Sigmoid colon (tissue), 7 donors: ENCODE data around the gene SLC7A5. TPM values are rescaled to one million over a fixed set of nuclear protein-coding genes. Genes with fewer than 3 reads are reported as not detected.
A peak's percentile ranks its signal among the peaks of the same experiment; 100 is the strongest.

Experiments used
- DNase-seq: peaks from one replicate; pipeline ENCODE4 v3.0.0-alpha.2; 2019
- H3K27ac ChIP-seq, 4 donors: fragments of 200-600 bp; sonication (generic); one replicate each; pipeline ENCODE4 v1.5.1; 2016 to 2019; ENCODE audit warnings: mild to moderate bottlenecking in 1 of 4
- H3K27me3 ChIP-seq, 3 donors: fragments of 200-600 bp; sonication (generic); one replicate each; pipeline ENCODE4 v1.5.1; 2019; ENCODE audit warnings: mild to moderate bottlenecking in 1 of 3
- H3K36me3 ChIP-seq, 4 donors: fragments of 200-600 bp; sonication (generic); one replicate each; pipeline ENCODE4 v1.5.1; 2016 to 2019
- H3K4me1 ChIP-seq, 4 donors: fragments of 200-600 bp; sonication (generic); one replicate each; pipeline ENCODE4 v1.5.1; 2017 to 2019
- H3K4me3 ChIP-seq, 4 donors: fragments of 200-600 bp; sonication (generic); one replicate each; pipeline ENCODE4 v1.5.1; 2017 to 2019; ENCODE audit warnings: mild to moderate bottlenecking in 2 of 4, moderate library complexity in 1 of 4
- H3K9me3 ChIP-seq, 4 donors: fragments of 200-600 bp in 3 of 4; sonication (generic) in 3 of 4; one replicate each; pipeline versions ENCODE4 v1.5.1 to v1.6.1; 2013 to 2019
- CTCF ChIP-seq, 4 experiments: fragments of 450-650 bp in 3 of 4; fragments of 200-600 bp in 1 of 4; IDR thresholded peaks; one replicate each; pipeline ENCODE4 v1.5.1; 2016 to 2019; ENCODE audit warnings: antibody characterized with exemption in 4 of 4, mild to moderate bottlenecking in 3 of 4, moderate library complexity in 2 of 4
- EP300 ChIP-seq, 4 donors: sonication (generic); formaldehyde crosslinking; IDR thresholded peaks; one replicate each; pipeline ENCODE4 v1.6.1; 2017; ENCODE audit warnings: antibody characterized with exemption in 4 of 4
- POLR2A ChIP-seq, 2 donors: fragments of 450-650 bp; IDR thresholded peaks; one replicate each; pipeline ENCODE4 v1.6.1; 2016; ENCODE audit warnings: antibody characterized with exemption in 2 of 2, mild to moderate bottlenecking in 2 of 2, moderate library complexity in 2 of 2
- POLR2AphosphoS5 ChIP-seq, 4 donors: sonication (generic); formaldehyde crosslinking; IDR thresholded peaks; one replicate each; pipeline ENCODE4 v1.6.1; 2017; ENCODE audit warnings: antibody characterized with exemption in 4 of 4
- WGBS, 2 donors: extraction: QIAGEN DNeasy Blood & Tissue Kit; methylation state at CpG; one replicate each; pipeline ENCODE4 v1.1.7; 2013; 5-methylcytosine and 5-hydroxymethylcytosine counted together
- intact Hi-C: fragments of 100-400 bp; cut with DNase I; formaldehyde crosslinking; loops from one replicate; pipeline ENCODE4 v1.15.1; 2023
- polyA plus RNA-seq, 3 donors: library from polyadenylated mRNA; stranded (reverse); fragments of 200-250 nt; gene quantifications; one replicate each; pipeline ENCODE4 v1.2.3, GENCODE V29; 2013
- total RNA-seq, 4 donors: library from RNA; depleted of rRNA; stranded (reverse); fragments of >200 nt; gene quantifications; one replicate each; pipeline ENCODE4 v1.1.0, GENCODE V29; 2016
- donor health status: healthy with polysubstance abuse.
- donor health status: Bipolar disorder and iron deficiency.
- donor health status: healthy.

The SLC7A5 gene
- total and polyA plus RNA-seq, 7 donors: 0.60 to 44.5 (median 3.1) TPM

- peaks cover 0 to 12% (median 0%) of the 10 kb centered on the region in 4 donors for H3K4me1 ChIP-seq
- no peaks in the 10 kb centered on the region for H3K9me3 ChIP-seq
- peak overlapping the region in 2 of 4 donors; percentile 37 to 52 for H3K27ac ChIP-seq
- peaks cover 0 to 86% (median 36%) of the 10 kb centered on the region in 4 donors for H3K36me3 ChIP-seq
- intact Hi-C loops: no loop called here
- TF ChIP-seq POLR2AphosphoS5 (IDR thresholded peaks at IDR 0.05) (no peak), EP300 (IDR thresholded peaks at IDR 0.05) (no peak), CTCF (IDR thresholded peaks at IDR 0.05) (no peak), POLR2A (IDR thresholded peaks at IDR 0.05) (no peak)
- DNase-seq: peak; percentile 85
- 64 to 77% methylated on average over 24 of the region's 24 CpGs for WGBS, 2 donors
- H3K4me3 ChIP-seq: no peak overlapping the region
- H3K27me3 ChIP-seq: no peaks in the 10 kb centered on the region
Observed at GRCh38 chr16:87834668-87835473, 34.4 kb downstream of the SLC7A5 start.

- H3K27me3 ChIP-seq: no peaks in the 10 kb centered on the region
- intact Hi-C loops: no loop called here
- 87 to 94% methylated on average over 23 of the region's 23 CpGs for WGBS, 2 donors
- H3K4me3 ChIP-seq: no peak overlapping the region
- peaks cover 0 to 79% (median 33%) of the 10 kb centered on the region in 4 donors for H3K36me3 ChIP-seq
- H3K9me3 ChIP-seq: no peaks in the 10 kb centered on the region
- TF ChIP-seq EP300 (IDR thresholded peaks at IDR 0.05) (no peak), POLR2A (IDR thresholded peaks at IDR 0.05) (no peak), CTCF (IDR thresholded peaks at IDR 0.05) (no peak), POLR2AphosphoS5 (IDR thresholded peaks at IDR 0.05) (no peak)
- peaks cover 0 to 12% (median 0%) of the 10 kb centered on the region in 4 donors for H3K4me1 ChIP-seq
- DNase-seq: no peak
- peak overlapping the region in 2 of 4 donors; percentile 37 to 52 for H3K27ac ChIP-seq
Observed at GRCh38 chr16:87834005-87834667, 35.2 kb downstream of the SLC7A5 start.

DNA sequence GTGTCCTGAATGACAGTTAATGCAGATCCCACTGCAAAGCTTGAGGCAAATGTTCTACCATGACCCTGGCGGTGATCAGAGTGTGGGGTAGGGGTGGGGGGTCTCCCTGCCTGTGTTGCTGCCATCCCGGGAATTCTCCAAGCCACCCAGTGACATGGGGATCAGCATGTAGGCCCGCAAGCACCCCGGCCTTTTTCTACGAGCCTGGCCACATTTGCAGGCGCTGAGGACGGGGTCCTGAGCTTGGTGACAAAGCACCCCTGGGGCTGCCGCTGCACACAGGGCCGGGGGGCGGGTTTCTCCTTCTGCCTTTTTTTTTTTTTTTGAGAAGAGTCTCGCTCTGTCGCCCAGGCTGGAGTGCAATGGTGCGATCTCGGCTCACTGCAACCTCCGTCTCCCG is 35.8 kb downstream of the SLC7A5 start:
- H3K27ac ChIP-seq: no peak overlapping the region
- H3K36me3 ChIP-seq: peaks cover 0 to 73% (median 27%) of the 10 kb centered on the region in 4 donors
- peaks cover 0 to 12% (median 0%) of the 10 kb centered on the region in 4 donors for H3K4me1 ChIP-seq
- WGBS, 2 donors: 94 to 97% methylated on average over 16 of the region's 16 CpGs
- H3K27me3 ChIP-seq: no peaks in the 10 kb centered on the region
- no peak for DNase-seq
- TF ChIP-seq CTCF (IDR thresholded peaks at IDR 0.05): no peak
- TF ChIP-seq EP300 (IDR thresholded peaks at IDR 0.05): no peak
- TF ChIP-seq POLR2AphosphoS5 (IDR thresholded peaks at IDR 0.05): no peak
- no peak for TF ChIP-seq POLR2A (IDR thresholded peaks at IDR 0.05)
- no peak overlapping the region for H3K4me3 ChIP-seq
- no peaks in the 10 kb centered on the region for H3K9me3 ChIP-seq
- intact Hi-C loops: no loop called here

- no peaks in the 10 kb centered on the region for H3K27me3 ChIP-seq
Observed at GRCh38 chr16:87832741-87833502, 36.4 kb downstream of the SLC7A5 start.

More at GRCh38 chr16:87832741-87833502, 36.4 kb downstream of the SLC7A5 start:
- TF ChIP-seq EP300 (IDR thresholded peaks at IDR 0.05) (no peak), POLR2AphosphoS5 (IDR thresholded peaks at IDR 0.05) (no peak)
- no peaks in the 10 kb centered on the region for H3K9me3 ChIP-seq
- WGBS, 2 donors: 86 to 94% methylated on average over 34 of the region's 34 CpGs
- H3K4me1 ChIP-seq: peaks cover 0 to 12% (median 0%) of the 10 kb centered on the region in 4 donors
- DNase-seq: no peak
- H3K36me3 ChIP-seq: peaks cover 0 to 67% (median 24%) of the 10 kb centered on the region in 4 donors
- intact Hi-C loops: no loop called here
- no peak overlapping the region for H3K27ac ChIP-seq
- H3K4me3 ChIP-seq: no peak overlapping the region
